SK-N-MC (cell line): ENCODE measurements around the gene ARHGAP26.

Experiments used
- EZH2 ChIP-seq: fragments of 200-600 bp; sonication (generic); IDR thresholded peaks from one replicate; pipeline ENCODE4 v1.6.1; 2017; ENCODE audit warnings: antibody characterized with exemption
- POLR2AphosphoS5 ChIP-seq: IDR thresholded peaks from 2 replicates; pipeline ENCODE4 v1.6.1; 2012; ENCODE audit warnings: mild to moderate bottlenecking, low read depth, low read length, borderline replicate concordance

GRCh38 chr5:142934051-142934762, 164.0 kb downstream of the ARHGAP26 start:
- TF ChIP-seq EZH2 (no peak), POLR2AphosphoS5 (no peak)
